OCI-LY3 (cell line): ENCODE results near the gene TMPRSS2.

ENCODE experiments used
- EZH2phosphoT487 ChIP-seq: fragments of 200-600 bp; shearing (Covaris generic); IDR thresholded peaks from 2 replicates; pipeline ENCODE4 v1.6.1; 2018; ENCODE audit warnings: antibody characterized with exemption, mixed run types, low read depth
- TF ChIP-seq, protein P1 (sequence below): fragments of 200-600, 300-600 bp; sonication (generic); IDR thresholded peaks from 2 replicates; pipeline ENCODE4 v1.5.1; 2014; ENCODE audit warnings: antibody characterized with exemption, low read length, low read depth

DNA sequence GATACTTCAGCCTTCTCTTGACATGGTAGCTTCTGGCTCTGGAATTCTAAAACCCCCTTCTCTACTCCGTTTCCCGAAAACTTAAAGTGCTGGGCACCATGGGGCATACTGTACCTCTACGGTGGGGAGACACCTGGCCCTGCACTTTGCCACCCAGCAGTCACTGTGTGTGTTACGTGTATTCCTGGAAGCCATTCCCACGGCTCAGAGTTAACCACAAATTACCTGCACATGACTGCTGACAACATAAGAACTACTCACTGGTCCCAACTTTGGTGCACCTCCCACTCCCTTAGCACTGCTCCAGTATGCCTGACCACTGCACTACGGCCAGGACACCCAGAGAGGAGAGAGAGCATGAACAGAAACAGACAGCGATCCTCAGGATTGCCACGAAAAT, 29.4 kb upstream of the TMPRSS2 start:
- TF ChIP-seq, protein P1, sequence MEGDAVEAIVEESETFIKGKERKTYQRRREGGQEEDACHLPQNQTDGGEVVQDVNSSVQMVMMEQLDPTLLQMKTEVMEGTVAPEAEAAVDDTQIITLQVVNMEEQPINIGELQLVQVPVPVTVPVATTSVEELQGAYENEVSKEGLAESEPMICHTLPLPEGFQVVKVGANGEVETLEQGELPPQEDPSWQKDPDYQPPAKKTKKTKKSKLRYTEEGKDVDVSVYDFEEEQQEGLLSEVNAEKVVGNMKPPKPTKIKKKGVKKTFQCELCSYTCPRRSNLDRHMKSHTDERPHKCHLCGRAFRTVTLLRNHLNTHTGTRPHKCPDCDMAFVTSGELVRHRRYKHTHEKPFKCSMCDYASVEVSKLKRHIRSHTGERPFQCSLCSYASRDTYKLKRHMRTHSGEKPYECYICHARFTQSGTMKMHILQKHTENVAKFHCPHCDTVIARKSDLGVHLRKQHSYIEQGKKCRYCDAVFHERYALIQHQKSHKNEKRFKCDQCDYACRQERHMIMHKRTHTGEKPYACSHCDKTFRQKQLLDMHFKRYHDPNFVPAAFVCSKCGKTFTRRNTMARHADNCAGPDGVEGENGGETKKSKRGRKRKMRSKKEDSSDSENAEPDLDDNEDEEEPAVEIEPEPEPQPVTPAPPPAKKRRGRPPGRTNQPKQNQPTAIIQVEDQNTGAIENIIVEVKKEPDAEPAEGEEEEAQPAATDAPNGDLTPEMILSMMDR = no peak
- no peak for TF ChIP-seq EZH2phosphoT487
